Measurements from ENCODE around the gene CEP76. TPM values are rescaled to one million over a fixed set of nuclear protein-coding genes. Genes with fewer than 3 reads are reported as not detected.

Gene CEP76
- total and polyA plus RNA-seq, 2 experiments from 2014 or later: 11.2 to 25.9 TPM

GRCh38 chr18:12750715-12751502 lies 48.4 kb upstream of the CEP76 start (continued):
- TF ChIP-seq, protein P1, sequence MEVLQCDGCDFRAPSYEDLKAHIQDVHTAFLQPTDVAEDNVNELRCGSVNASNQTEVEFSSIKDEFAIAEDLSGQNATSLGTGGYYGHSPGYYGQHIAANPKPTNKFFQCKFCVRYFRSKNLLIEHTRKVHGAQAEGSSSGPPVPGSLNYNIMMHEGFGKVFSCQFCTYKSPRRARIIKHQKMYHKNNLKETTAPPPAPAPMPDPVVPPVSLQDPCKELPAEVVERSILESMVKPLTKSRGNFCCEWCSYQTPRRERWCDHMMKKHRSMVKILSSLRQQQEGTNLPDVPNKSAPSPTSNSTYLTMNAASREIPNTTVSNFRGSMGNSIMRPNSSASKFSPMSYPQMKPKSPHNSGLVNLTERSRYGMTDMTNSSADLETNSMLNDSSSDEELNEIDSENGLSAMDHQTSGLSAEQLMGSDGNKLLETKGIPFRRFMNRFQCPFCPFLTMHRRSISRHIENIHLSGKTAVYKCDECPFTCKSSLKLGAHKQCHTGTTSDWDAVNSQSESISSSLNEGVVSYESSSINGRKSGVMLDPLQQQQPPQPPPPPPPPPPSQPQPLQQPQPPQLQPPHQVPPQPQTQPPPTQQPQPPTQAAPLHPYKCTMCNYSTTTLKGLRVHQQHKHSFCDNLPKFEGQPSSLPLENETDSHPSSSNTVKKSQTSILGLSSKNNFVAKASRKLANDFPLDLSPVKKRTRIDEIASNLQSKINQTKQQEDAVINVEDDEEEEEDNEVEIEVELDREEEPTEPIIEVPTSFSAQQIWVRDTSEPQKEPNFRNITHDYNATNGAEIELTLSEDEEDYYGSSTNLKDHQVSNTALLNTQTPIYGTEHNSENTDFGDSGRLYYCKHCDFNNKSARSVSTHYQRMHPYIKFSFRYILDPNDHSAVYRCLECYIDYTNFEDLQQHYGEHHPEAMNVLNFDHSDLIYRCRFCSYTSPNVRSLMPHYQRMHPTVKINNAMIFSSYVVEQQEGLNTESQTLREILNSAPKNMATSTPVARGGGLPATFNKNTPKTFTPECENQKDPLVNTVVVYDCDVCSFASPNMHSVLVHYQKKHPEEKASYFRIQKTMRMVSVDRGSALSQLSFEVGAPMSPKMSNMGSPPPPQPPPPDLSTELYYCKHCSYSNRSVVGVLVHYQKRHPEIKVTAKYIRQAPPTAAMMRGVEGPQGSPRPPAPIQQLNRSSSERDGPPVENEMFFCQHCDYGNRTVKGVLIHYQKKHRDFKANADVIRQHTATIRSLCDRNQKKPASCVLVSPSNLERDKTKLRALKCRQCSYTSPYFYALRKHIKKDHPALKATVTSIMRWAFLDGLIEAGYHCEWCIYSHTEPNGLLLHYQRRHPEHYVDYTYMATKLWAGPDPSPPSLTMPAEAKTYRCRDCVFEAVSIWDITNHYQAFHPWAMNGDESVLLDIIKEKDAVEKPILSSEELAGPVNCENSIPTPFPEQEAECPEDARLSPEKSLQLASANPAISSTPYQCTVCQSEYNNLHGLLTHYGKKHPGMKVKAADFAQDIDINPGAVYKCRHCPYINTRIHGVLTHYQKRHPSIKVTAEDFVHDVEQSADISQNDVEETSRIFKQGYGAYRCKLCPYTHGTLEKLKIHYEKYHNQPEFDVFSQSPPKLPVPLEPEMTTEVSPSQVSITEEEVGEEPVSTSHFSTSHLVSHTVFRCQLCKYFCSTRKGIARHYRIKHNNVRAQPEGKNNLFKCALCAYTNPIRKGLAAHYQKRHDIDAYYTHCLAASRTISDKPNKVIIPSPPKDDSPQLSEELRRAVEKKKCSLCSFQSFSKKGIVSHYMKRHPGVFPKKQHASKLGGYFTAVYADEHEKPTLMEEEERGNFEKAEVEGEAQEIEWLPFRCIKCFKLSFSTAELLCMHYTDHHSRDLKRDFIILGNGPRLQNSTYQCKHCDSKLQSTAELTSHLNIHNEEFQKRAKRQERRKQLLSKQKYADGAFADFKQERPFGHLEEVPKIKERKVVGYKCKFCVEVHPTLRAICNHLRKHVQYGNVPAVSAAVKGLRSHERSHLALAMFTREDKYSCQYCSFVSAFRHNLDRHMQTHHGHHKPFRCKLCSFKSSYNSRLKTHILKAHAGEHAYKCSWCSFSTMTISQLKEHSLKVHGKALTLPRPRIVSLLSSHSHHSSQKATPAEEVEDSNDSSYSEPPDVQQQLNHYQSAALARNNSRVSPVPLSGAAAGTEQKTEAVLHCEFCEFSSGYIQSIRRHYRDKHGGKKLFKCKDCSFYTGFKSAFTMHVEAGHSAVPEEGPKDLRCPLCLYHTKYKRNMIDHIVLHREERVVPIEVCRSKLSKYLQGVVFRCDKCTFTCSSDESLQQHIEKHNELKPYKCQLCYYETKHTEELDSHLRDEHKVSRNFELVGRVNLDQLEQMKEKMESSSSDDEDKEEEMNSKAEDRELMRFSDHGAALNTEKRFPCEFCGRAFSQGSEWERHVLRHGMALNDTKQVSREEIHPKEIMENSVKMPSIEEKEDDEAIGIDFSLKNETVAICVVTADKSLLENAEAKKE (CRISPR knock-in tag; IDR thresholded peaks at IDR 0.05): no peak
- TF ChIP-seq JUNB (IDR thresholded peaks at IDR 0.05; ENCODE audit: unreplicated experiment) (no peak), ZNF114 (CRISPR knock-in tag; IDR thresholded peaks at IDR 0.05) (no peak), EZH2phosphoT487 (IDR thresholded peaks at IDR 0.05; ENCODE audit: unreplicated experiment) (no peak), POLR2AphosphoS5 (IDR thresholded peaks at IDR 0.05; ENCODE audit: low read depth) (no peak), CREB1 (CRISPR knock-in tag; IDR thresholded peaks at IDR 0.05; ENCODE audit: low read depth) (no peak)

DNA sequence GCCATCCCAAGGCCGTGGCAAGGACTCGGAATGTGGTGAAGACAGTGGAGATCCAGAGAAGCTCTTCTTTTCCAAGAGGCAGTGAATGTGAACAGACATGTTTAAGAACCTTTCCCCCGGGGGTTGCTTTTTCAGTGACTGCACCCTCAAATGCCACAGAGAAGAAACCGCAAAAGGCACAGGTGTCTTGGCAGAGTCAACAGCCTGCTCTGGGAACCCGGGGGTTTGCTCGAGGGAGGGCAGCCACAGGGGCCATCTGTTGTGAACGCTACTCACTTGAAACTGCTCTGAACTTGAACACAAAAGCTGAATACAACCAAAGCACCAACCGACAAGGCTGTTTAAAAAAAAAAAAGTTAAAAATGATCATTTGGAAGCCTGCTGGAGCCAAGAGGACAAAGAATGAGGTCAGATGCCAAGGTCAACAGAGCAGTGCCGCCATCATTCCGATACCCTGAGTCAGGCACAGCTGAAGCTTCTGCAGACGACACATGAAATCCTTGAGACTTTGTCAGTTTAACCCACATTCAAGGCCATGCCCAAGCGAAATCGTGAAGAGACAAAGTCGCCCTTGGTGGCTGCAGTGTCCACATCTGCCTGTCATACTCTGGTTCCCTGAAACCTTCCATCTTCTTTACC lies 47.7 kb upstream of the CEP76 start:
- H3K4me2 ChIP-seq: no peak overlapping the region
- no peaks in the 10 kb centered on the region for H3F3A ChIP-seq (replicated peaks; ENCODE audit: low read depth)
- H3K4me3 ChIP-seq: no peak overlapping the region
- no peaks in the 10 kb centered on the region for H4K20me1 ChIP-seq (replicated peaks; ENCODE audit: insufficient read depth)
- DNase-seq (ENCODE audit: low spot score): no peak
- no peak overlapping the region for H2AFZ ChIP-seq
- H3K9me3 Mint-ChIP-seq: no peaks in the 10 kb centered on the region
- H3K79me2 ChIP-seq (replicated peaks; ENCODE audit: insufficient read depth): no peaks in the 10 kb centered on the region
- no peaks in the 10 kb centered on the region for H3K36me3 ChIP-seq (ENCODE audit: insufficient read depth)
- H3K4me1 Mint-ChIP-seq: no peaks in the 10 kb centered on the region
- no peaks in the 10 kb centered on the region for H3K4me1 ChIP-seq (ENCODE audit: insufficient read depth)
- H3K27me3 Mint-ChIP-seq (ENCODE audit: insufficient read depth, low read depth, poor library complexity): no peaks in the 10 kb centered on the region
- no peak for ATAC-seq
- H3K4me3 Mint-ChIP-seq: no peak overlapping the region
- no peak overlapping the region for H3K27ac ChIP-seq (ENCODE audit: low read depth)
- H3K27me3 ChIP-seq (ENCODE audit: insufficient read depth): no peaks in the 10 kb centered on the region
- H3K36me3 Mint-ChIP-seq (ENCODE audit: low read depth): no peaks in the 10 kb centered on the region
- no peaks in the 10 kb centered on the region for H3K9me2 ChIP-seq (ENCODE audit: insufficient read depth)
- no peak overlapping the region for H3K27ac Mint-ChIP-seq
- no peak for TF ChIP-seq POLR2AphosphoS5 (IDR thresholded peaks at IDR 0.05; ENCODE audit: low read depth)
- TF ChIP-seq REST (IDR thresholded peaks at IDR 0.05; ENCODE audit: unreplicated experiment): no peak
- TF ChIP-seq, protein P2, sequence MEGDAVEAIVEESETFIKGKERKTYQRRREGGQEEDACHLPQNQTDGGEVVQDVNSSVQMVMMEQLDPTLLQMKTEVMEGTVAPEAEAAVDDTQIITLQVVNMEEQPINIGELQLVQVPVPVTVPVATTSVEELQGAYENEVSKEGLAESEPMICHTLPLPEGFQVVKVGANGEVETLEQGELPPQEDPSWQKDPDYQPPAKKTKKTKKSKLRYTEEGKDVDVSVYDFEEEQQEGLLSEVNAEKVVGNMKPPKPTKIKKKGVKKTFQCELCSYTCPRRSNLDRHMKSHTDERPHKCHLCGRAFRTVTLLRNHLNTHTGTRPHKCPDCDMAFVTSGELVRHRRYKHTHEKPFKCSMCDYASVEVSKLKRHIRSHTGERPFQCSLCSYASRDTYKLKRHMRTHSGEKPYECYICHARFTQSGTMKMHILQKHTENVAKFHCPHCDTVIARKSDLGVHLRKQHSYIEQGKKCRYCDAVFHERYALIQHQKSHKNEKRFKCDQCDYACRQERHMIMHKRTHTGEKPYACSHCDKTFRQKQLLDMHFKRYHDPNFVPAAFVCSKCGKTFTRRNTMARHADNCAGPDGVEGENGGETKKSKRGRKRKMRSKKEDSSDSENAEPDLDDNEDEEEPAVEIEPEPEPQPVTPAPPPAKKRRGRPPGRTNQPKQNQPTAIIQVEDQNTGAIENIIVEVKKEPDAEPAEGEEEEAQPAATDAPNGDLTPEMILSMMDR (conservative IDR thresholded peaks at IDR 0.05; ENCODE audit: low read depth in 2 of 2): no peak
- TF ChIP-seq ZNF114 (CRISPR knock-in tag; IDR thresholded peaks at IDR 0.05): no peak
- no peak for TF ChIP-seq NANOG (IDR thresholded peaks at IDR 0.05; ENCODE audit: borderline replicate concordance)
- TF ChIP-seq JUNB (IDR thresholded peaks at IDR 0.05; ENCODE audit: unreplicated experiment): no peak
- TF ChIP-seq CREB1 (CRISPR knock-in tag; IDR thresholded peaks at IDR 0.05; ENCODE audit: low read depth): no peak
- TF ChIP-seq EZH2 (IDR thresholded peaks at IDR 0.05; ENCODE audit: low read depth, unreplicated experiment): no peak
- TF ChIP-seq EZH2phosphoT487 (IDR thresholded peaks at IDR 0.05; ENCODE audit: unreplicated experiment): no peak
